Measurements from ENCODE around the gene KCNK1.

Gene KCNK1

GRCh38 chr1:233613252-233614172 lies at the start of gene KCNK1:
Gene KCNK1, plus strand, starts transcription at chr1:233614106. Its CDS starts 66 bp downstream, at chr1:233614172.
- peaks cover 73% of the 10 kb centered on the region for H3K27me3 Mint-ChIP-seq (ENCODE audit: low read depth)
- no peaks in the 10 kb centered on the region for H3K4me1 Mint-ChIP-seq (ENCODE audit: low read depth)
- peak within 1 kb of the TSS; percentile 46 for H3K27ac Mint-ChIP-seq
- H3K36me3 Mint-ChIP-seq (ENCODE audit: low read depth): no peaks in the 10 kb centered on the region
- no peaks in the 10 kb centered on the region for H3K9me3 Mint-ChIP-seq
- H3K4me3 Mint-ChIP-seq: peak within 1 kb of the TSS; percentile 77

GRCh38 chr1:233565313-233565712 lies 48.6 kb upstream of the KCNK1 start:
- no peak overlapping the region for H3K4me3 Mint-ChIP-seq
- H3K27me3 Mint-ChIP-seq (ENCODE audit: low read depth): no peaks in the 10 kb centered on the region
- no peaks in the 10 kb centered on the region for H3K4me1 Mint-ChIP-seq (ENCODE audit: low read depth)
- peaks cover 21% of the 10 kb centered on the region for H3K9me3 Mint-ChIP-seq
- no peak overlapping the region for H3K27ac Mint-ChIP-seq
- H3K36me3 Mint-ChIP-seq (ENCODE audit: low read depth): no peaks in the 10 kb centered on the region

GRCh38 chr1:233566886-233567285 lies 47.0 kb upstream of the KCNK1 start:
- no peak overlapping the region for H3K4me3 Mint-ChIP-seq
- peaks cover 9% of the 10 kb centered on the region for H3K9me3 Mint-ChIP-seq
- H3K27me3 Mint-ChIP-seq (ENCODE audit: low read depth): no peaks in the 10 kb centered on the region
- no peak overlapping the region for H3K27ac Mint-ChIP-seq
- no peaks in the 10 kb centered on the region for H3K36me3 Mint-ChIP-seq (ENCODE audit: low read depth)
- H3K4me1 Mint-ChIP-seq (ENCODE audit: low read depth): no peaks in the 10 kb centered on the region

GRCh38 chr1:233569636-233570035 lies 44.3 kb upstream of the KCNK1 start:
- no peaks in the 10 kb centered on the region for H3K27me3 Mint-ChIP-seq (ENCODE audit: low read depth)
- no peaks in the 10 kb centered on the region for H3K9me3 Mint-ChIP-seq
- H3K4me1 Mint-ChIP-seq (ENCODE audit: low read depth): no peaks in the 10 kb centered on the region
- H3K36me3 Mint-ChIP-seq (ENCODE audit: low read depth): no peaks in the 10 kb centered on the region
- H3K4me3 Mint-ChIP-seq: no peak overlapping the region
- no peak overlapping the region for H3K27ac Mint-ChIP-seq

GRCh38 chr1:233570216-233570615 lies 43.7 kb upstream of the KCNK1 start:
- Mint-ChIP-seq H3K36me3 (ENCODE audit: low read depth) (no peaks in the 10 kb centered on the region), H3K4me1 (ENCODE audit: low read depth) (no peaks in the 10 kb centered on the region), H3K4me3 (no peak overlapping the region), H3K27me3 (ENCODE audit: low read depth) (no peaks in the 10 kb centered on the region), H3K27ac (no peak overlapping the region), H3K9me3 (no peaks in the 10 kb centered on the region)

- Mint-ChIP-seq H3K36me3 (ENCODE audit: low read depth) (no peaks in the 10 kb centered on the region), H3K9me3 (no peaks in the 10 kb centered on the region), H3K4me3 (no peak overlapping the region), H3K27me3 (ENCODE audit: low read depth) (no peaks in the 10 kb centered on the region), H3K4me1 (ENCODE audit: low read depth) (no peaks in the 10 kb centered on the region), H3K27ac (no peak overlapping the region)
Observed at GRCh38 chr1:233570706-233571105, 43.2 kb upstream of the KCNK1 start.

- H3K27ac Mint-ChIP-seq: no peak overlapping the region
- no peaks in the 10 kb centered on the region for H3K36me3 Mint-ChIP-seq (ENCODE audit: low read depth)
- H3K4me1 Mint-ChIP-seq (ENCODE audit: low read depth): no peaks in the 10 kb centered on the region
- H3K4me3 Mint-ChIP-seq: no peak overlapping the region
- H3K27me3 Mint-ChIP-seq (ENCODE audit: low read depth): no peaks in the 10 kb centered on the region
- no peaks in the 10 kb centered on the region for H3K9me3 Mint-ChIP-seq
Observed at GRCh38 chr1:233572896-233573295, 41.0 kb upstream of the KCNK1 start.

GRCh38 chr1:233575450-233575849 lies 38.5 kb upstream of the KCNK1 start:
- Mint-ChIP-seq H3K9me3 (no peaks in the 10 kb centered on the region), H3K27me3 (ENCODE audit: low read depth) (no peaks in the 10 kb centered on the region), H3K4me1 (ENCODE audit: low read depth) (no peaks in the 10 kb centered on the region), H3K27ac (no peak overlapping the region), H3K4me3 (no peak overlapping the region), H3K36me3 (ENCODE audit: low read depth) (no peaks in the 10 kb centered on the region)

GRCh38 chr1:233582439-233582838 lies 31.5 kb upstream of the KCNK1 start:
- Mint-ChIP-seq H3K36me3 (ENCODE audit: low read depth) (no peaks in the 10 kb centered on the region), H3K27me3 (ENCODE audit: low read depth) (peaks cover 4% of the 10 kb centered on the region), H3K27ac (no peak overlapping the region), H3K4me3 (no peak overlapping the region), H3K4me1 (ENCODE audit: low read depth) (no peaks in the 10 kb centered on the region), H3K9me3 (no peaks in the 10 kb centered on the region)

GRCh38 chr1:233584376-233584775 lies 29.5 kb upstream of the KCNK1 start:
- Mint-ChIP-seq H3K36me3 (ENCODE audit: low read depth) (no peaks in the 10 kb centered on the region), H3K27me3 (ENCODE audit: low read depth) (peaks cover 15% of the 10 kb centered on the region), H3K9me3 (no peaks in the 10 kb centered on the region), H3K4me1 (ENCODE audit: low read depth) (peaks cover 5% of the 10 kb centered on the region), H3K27ac (no peak overlapping the region), H3K4me3 (no peak overlapping the region)

GRCh38 chr1:233584931-233585330 lies 29.0 kb upstream of the KCNK1 start:
- no peak overlapping the region for H3K27ac Mint-ChIP-seq
- H3K4me1 Mint-ChIP-seq (ENCODE audit: low read depth): peaks cover 5% of the 10 kb centered on the region
- peaks cover 19% of the 10 kb centered on the region for H3K27me3 Mint-ChIP-seq (ENCODE audit: low read depth)
- no peaks in the 10 kb centered on the region for H3K36me3 Mint-ChIP-seq (ENCODE audit: low read depth)
- H3K4me3 Mint-ChIP-seq: no peak overlapping the region
- no peaks in the 10 kb centered on the region for H3K9me3 Mint-ChIP-seq

- Mint-ChIP-seq H3K27ac (no peak overlapping the region), H3K36me3 (ENCODE audit: low read depth) (no peaks in the 10 kb centered on the region), H3K4me1 (ENCODE audit: low read depth) (peaks cover 5% of the 10 kb centered on the region), H3K9me3 (no peaks in the 10 kb centered on the region), H3K4me3 (no peak overlapping the region), H3K27me3 (ENCODE audit: low read depth) (peaks cover 19% of the 10 kb centered on the region)
Observed at GRCh38 chr1:233586301-233586700, 27.6 kb upstream of the KCNK1 start.

- H3K9me3 Mint-ChIP-seq: no peaks in the 10 kb centered on the region
- peaks cover 19% of the 10 kb centered on the region for H3K27me3 Mint-ChIP-seq (ENCODE audit: low read depth)
- no peak overlapping the region for H3K27ac Mint-ChIP-seq
- H3K4me3 Mint-ChIP-seq: no peak overlapping the region
- H3K4me1 Mint-ChIP-seq (ENCODE audit: low read depth): peaks cover 5% of the 10 kb centered on the region
- no peaks in the 10 kb centered on the region for H3K36me3 Mint-ChIP-seq (ENCODE audit: low read depth)
Observed at GRCh38 chr1:233587196-233587595, 26.7 kb upstream of the KCNK1 start.

- Mint-ChIP-seq H3K4me3 (no peak overlapping the region), H3K36me3 (ENCODE audit: low read depth) (no peaks in the 10 kb centered on the region), H3K27me3 (ENCODE audit: low read depth) (peaks cover 19% of the 10 kb centered on the region), H3K9me3 (no peaks in the 10 kb centered on the region), H3K4me1 (ENCODE audit: low read depth) (peaks cover 5% of the 10 kb centered on the region), H3K27ac (no peak overlapping the region)
Observed at GRCh38 chr1:233587958-233588799, 25.7 kb upstream of the KCNK1 start.

- peaks cover 6% of the 10 kb centered on the region for H3K4me1 Mint-ChIP-seq (ENCODE audit: low read depth)
- no peak overlapping the region for H3K4me3 Mint-ChIP-seq
- no peaks in the 10 kb centered on the region for H3K36me3 Mint-ChIP-seq (ENCODE audit: low read depth)
- no peaks in the 10 kb centered on the region for H3K9me3 Mint-ChIP-seq
- H3K27ac Mint-ChIP-seq: no peak overlapping the region
- H3K27me3 Mint-ChIP-seq (ENCODE audit: low read depth): no peaks in the 10 kb centered on the region
Observed at GRCh38 chr1:233597489-233597901, 16.4 kb upstream of the KCNK1 start.

Data from T-helper 1 cell treated with Interleukin-12 subunit alpha and Interleukin-12 subunit beta and Interleukin-4 antibody, amounts not matched to agents 30 μg/mL and 1 μg/mL, for 36 hours (primary cell).